ENCODE data around the gene SCG2. TPM values are rescaled to one million over a fixed set of nuclear protein-coding genes. Genes with fewer than 3 reads are reported as not detected.

SCG2 gene
- total RNA-seq, 1 donor from 2014 or later: not detected

Other genes starting within 250 kb of the SCG2 start
- 11.9 and 14.4 TPM in 2 replicates for gene AP1S3, start 235.2 kb upstream of the SCG2 start, total RNA-seq